GM18909 (cell line): Measurements from ENCODE around the gene HNF1A.

ENCODE experiments used
- ATAC-seq: cut with Tn5 transposase; IDR thresholded peaks from one replicate; pipeline ENCODE4 v1.9.1; 2021; ENCODE audit warnings: mild to moderate bottlenecking; ENCODE audit not compliant: unreplicated experiment, poor library complexity

The HNF1A gene

GRCh38 chr12:121004253-121004815 is 26.0 kb downstream of the HNF1A start:
- no peak for ATAC-seq

GRCh38 chr12:121005346-121005815 is 27.0 kb downstream of the HNF1A start:
- no peak for ATAC-seq

GRCh38 chr12:121008347-121009098 is 30.2 kb downstream of the HNF1A start:
- ATAC-seq, result no peak

GRCh38 chr12:121009741-121010140 is 31.4 kb downstream of the HNF1A start:
- ATAC-seq, result no peak

- no peak for ATAC-seq
Observed at GRCh38 chr12:121010860-121011259, 32.5 kb downstream of the HNF1A start.

- no peak for ATAC-seq
Observed at GRCh38 chr12:121011820-121012219, 33.5 kb downstream of the HNF1A start.

- no peak for ATAC-seq
Observed at GRCh38 chr12:121013715-121014114, 35.4 kb downstream of the HNF1A start.

GRCh38 chr12:121015825-121016766 is 37.8 kb downstream of the HNF1A start, which contains the start of gene C12orf43:
Gene C12orf43 (minus strand): TSS chr12:121016487. CDS start chr12:121016474, 13 bp downstream.
- ATAC-seq, result peak; percentile 95

- no peak for ATAC-seq
Observed at GRCh38 chr12:121017966-121018491, 39.7 kb downstream of the HNF1A start.

GRCh38 chr12:121018860-121019617 is 40.7 kb downstream of the HNF1A start:
- ATAC-seq, result no peak

GRCh38 chr12:121021754-121022153 is 43.4 kb downstream of the HNF1A start:
- no peak for ATAC-seq

GRCh38 chr12:121022713-121023112 is 44.4 kb downstream of the HNF1A start:
- no peak for ATAC-seq

GRCh38 chr12:121023799-121024198 is 45.5 kb downstream of the HNF1A start:
- no peak for ATAC-seq

GRCh38 chr12:121025442-121026226 is 47.3 kb downstream of the HNF1A start:
- ATAC-seq, result no peak

GRCh38 chr12:121026274-121027045 is 48.1 kb downstream of the HNF1A start:
- ATAC-seq, result no peak

- no peak for ATAC-seq
Observed at GRCh38 chr12:121030576-121031212, 52.4 kb downstream of the HNF1A start.

- no peak for ATAC-seq
Observed at GRCh38 chr12:121033625-121034349, 55.4 kb downstream of the HNF1A start.
